Stimulated activated CD4-positive, alpha-beta T cell treated with anti-CD3 and anti-CD28 coated beads, Interleukin-4, amount 100 ng/mL, for 1 hour (primary cell): ENCODE measurements around the gene OR52B4.
"Not testable (repeated sequence)": the region's sequence is repeated elsewhere in the genome, so short reads cannot be mapped to it uniquely, and the experiment has no call there.

ENCODE experiments used
- DNase-seq: peaks from one replicate; pipeline ENCODE4 v3.0.0-alpha.2; 2020

Gene OR52B4

GRCh38 chr11:4368286-4368685, at the start of gene OR52B4:
Gene OR52B4 (minus strand): TSS chr11:4368386. CDS start chr11:4368295, 91 bp downstream.
- DNase-seq = no peak

- DNase-seq = no peak
Observed at GRCh38 chr11:4416816-4417215, 48.6 kb upstream of the OR52B4 start.

GRCh38 chr11:4416306-4416705, 48.1 kb upstream of the OR52B4 start:
- DNase-seq = no peak

GRCh38 chr11:4406206-4406605, 38.0 kb upstream of the OR52B4 start:
- not testable (repeated sequence) for DNase-seq

- no peak for DNase-seq
Observed at GRCh38 chr11:4393858-4394223, 25.7 kb upstream of the OR52B4 start.

- DNase-seq = peak; percentile 85
Observed at GRCh38 chr11:4393209-4393857, 25.1 kb upstream of the OR52B4 start, which contains the start of gene TRIM21. Gene TRIM21 (minus strand): TSS chr11:4393702. CDS start chr11:4390409, 3,293 bp downstream.

- DNase-seq = no peak
Observed at GRCh38 chr11:4388221-4388620, 20.0 kb upstream of the OR52B4 start.

GRCh38 chr11:4385978-4386740, 18.0 kb upstream of the OR52B4 start:
- DNase-seq = no peak

GRCh38 chr11:4381901-4382300, 13.7 kb upstream of the OR52B4 start:
- DNase-seq = no peak

GRCh38 chr11:4375431-4376140, 7.4 kb upstream of the OR52B4 start:
- no peak for DNase-seq

- DNase-seq = no peak
Observed at GRCh38 chr11:4370166-4370565, 2.0 kb upstream of the OR52B4 start.

GRCh38 chr11:4348142-4348541, 20.0 kb downstream of the OR52B4 start:
- DNase-seq = not testable (repeated sequence)

GRCh38 chr11:4345366-4345765, 22.8 kb downstream of the OR52B4 start:
- DNase-seq = not testable (repeated sequence)

- not testable (repeated sequence) for DNase-seq
Observed at GRCh38 chr11:4334356-4334755, 33.8 kb downstream of the OR52B4 start.
